WTC11 (cell line): Measurements from ENCODE around the gene CD3E. TPM values are rescaled to one million over a fixed set of nuclear protein-coding genes. Genes with fewer than 3 reads are reported as not detected.

ENCODE experiments used
- ATAC-seq: fragments of 200-7000 bp; cut with Tn5 transposase; 2 replicates; pipeline ENCODE4 v1.10.0; 2021; ENCODE audit warnings: mild to moderate bottlenecking, moderate library complexity
- CTCF ChIA-PET: fragments of 300-600 bp; sonication (Branson Sonifier 250); formaldehyde crosslinking; loops from one replicate; lab custom pipeline; 2021; ENCODE audit warnings: antibody characterized with exemption; lab: Charles Lee
- POLR2A ChIA-PET: fragments of 350-600 bp; sonication (Branson Sonifier 250); formaldehyde crosslinking; loops from one replicate; lab custom pipeline; 2021; ENCODE audit warnings: antibody characterized with exemption; lab: Charles Lee
- DNase-seq: peaks from one replicate; pipeline ENCODE4 v3.0.0; 2021; ENCODE audit warnings: low spot score
- H3K27ac Mint-ChIP-seq: 2 replicates; pipeline ENCODE4 v1.8.0; 2021; ENCODE audit warnings: mixed read lengths
- H3K27me3 Mint-ChIP-seq: 2 replicates; pipeline ENCODE4 v1.8.0; 2021; ENCODE audit warnings: low read depth, mild to moderate bottlenecking, moderate library complexity, mixed read lengths
- H3K36me3 Mint-ChIP-seq: 2 replicates; pipeline ENCODE4 v1.8.0; 2021; ENCODE audit warnings: mixed read lengths
- H3K4me1 Mint-ChIP-seq: 2 replicates; pipeline ENCODE4 v1.8.0; 2022; ENCODE audit warnings: mixed read lengths
- H3K4me3 Mint-ChIP-seq: 2 replicates; pipeline ENCODE4 v1.8.0; 2021; ENCODE audit warnings: mild to moderate bottlenecking, moderate library complexity, mixed read lengths
- H3K9me3 Mint-ChIP-seq: 2 replicates; pipeline ENCODE4 v1.8.0; 2021; ENCODE audit warnings: mixed read lengths
- CREB1 ChIP-seq: sonication (generic); formaldehyde crosslinking; IDR thresholded peaks from 2 replicates; pipeline ENCODE4 v1.8.0; 2023; ENCODE audit warnings: mild to moderate bottlenecking, missing genetic modification reagents
- FOXK1 ChIP-seq: sonication (generic); formaldehyde crosslinking; IDR thresholded peaks from 2 replicates; pipeline ENCODE4 v1.8.0; 2022; ENCODE audit warnings: mild to moderate bottlenecking, moderate library complexity, missing genetic modification reagents
- GTF2I ChIP-seq: fragments of 250-450 bp; sonication (Bioruptor Pico); conservative IDR thresholded peaks from 2 replicates; pipeline ENCODE4 v1.4.0; 2021; ENCODE audit warnings: mild to moderate bottlenecking
- NFE2L1 ChIP-seq: sonication (generic); formaldehyde crosslinking; IDR thresholded peaks from 2 replicates; pipeline ENCODE4 v1.8.1; 2023; ENCODE audit warnings: missing genetic modification reagents
- NR1H2 ChIP-seq: sonication (generic); formaldehyde crosslinking; IDR thresholded peaks from 2 replicates; pipeline ENCODE4 v1.9.0; 2021; ENCODE audit warnings: mild to moderate bottlenecking, moderate library complexity, missing genetic modification reagents
- NR2C2 ChIP-seq: sonication (generic); formaldehyde crosslinking; IDR thresholded peaks from 2 replicates; pipeline ENCODE4 v1.8.0; 2022; ENCODE audit warnings: mild to moderate bottlenecking, missing genetic modification reagents
- NR3C1 ChIP-seq: sonication (generic); formaldehyde crosslinking; conservative IDR thresholded peaks from 2 replicates; pipeline ENCODE4 v1.8.1; 2023; ENCODE audit warnings: low read depth, mild to moderate bottlenecking, missing genetic modification reagents
- SP1 ChIP-seq: sonication (generic); formaldehyde crosslinking; conservative IDR thresholded peaks from 2 replicates; pipeline ENCODE4 v1.8.1; 2022; ENCODE audit warnings: missing genetic modification reagents
- TEAD1 ChIP-seq: sonication (generic); formaldehyde crosslinking; IDR thresholded peaks from 2 replicates; pipeline ENCODE4 v1.8.0; 2022; ENCODE audit warnings: mild to moderate bottlenecking, missing genetic modification reagents
- ZNF138 ChIP-seq: sonication (generic); formaldehyde crosslinking; conservative IDR thresholded peaks from 2 replicates; pipeline ENCODE4 v1.8.1; 2022; ENCODE audit warnings: mild to moderate bottlenecking, moderate library complexity, missing genetic modification reagents
- total RNA-seq: library from RNA; stranded (reverse); gene quantifications from 3 replicates; pipeline ENCODE4 v1.2.3, GENCODE V29; 2021
- TF ChIP-seq, protein P1 (sequence below): fragments of 250-450 bp; sonication (Bioruptor Pico); IDR thresholded peaks from 2 replicates; pipeline ENCODE4 v1.8.0; 2021; ENCODE audit warnings: mild to moderate bottlenecking
- TF ChIP-seq, protein P2 (sequence below): fragments of 250-450 bp; sonication (Bioruptor Pico); IDR thresholded peaks from 2 replicates; pipeline ENCODE4 v1.9.0; 2021; ENCODE audit warnings: mild to moderate bottlenecking, borderline replicate concordance
- TF ChIP-seq, protein P3 (sequence below): fragments of 250-450 bp; sonication (Bioruptor Pico); IDR thresholded peaks from 2 replicates; pipeline ENCODE4 v2.1.2; 2022; ENCODE audit warnings: mild to moderate bottlenecking, moderate library complexity
- TF ChIP-seq, protein P4 (sequence below): sonication (generic); formaldehyde crosslinking; conservative IDR thresholded peaks from 2 replicates; pipeline ENCODE4 v1.8.1; 2023; ENCODE audit warnings: mild to moderate bottlenecking, low read depth, missing genetic modification reagents, moderate library complexity
- TF ChIP-seq, protein P5 (sequence below): fragments of 250-450 bp; sonication (Bioruptor Pico); IDR thresholded peaks from 2 replicates; pipeline ENCODE4 v1.9.0; 2021; ENCODE audit warnings: mild to moderate bottlenecking
- TF ChIP-seq, protein P6 (sequence below): sonication (generic); formaldehyde crosslinking; IDR thresholded peaks from 2 replicates; pipeline ENCODE4 v1.8.0; 2022; ENCODE audit warnings: mild to moderate bottlenecking, missing genetic modification reagents
- TF ChIP-seq, protein P7 (sequence below): sonication (generic); formaldehyde crosslinking; IDR thresholded peaks from 2 replicates; pipeline ENCODE4 v1.8.1; 2023; ENCODE audit warnings: mild to moderate bottlenecking, missing genetic modification reagents
- TF ChIP-seq, protein P8 (sequence below): sonication (generic); formaldehyde crosslinking; conservative IDR thresholded peaks from 2 replicates; pipeline ENCODE4 v1.8.1; 2022; ENCODE audit warnings: mild to moderate bottlenecking, missing genetic modification reagents
- TF ChIP-seq, protein P9 (sequence below): sonication (generic); formaldehyde crosslinking; IDR thresholded peaks from 2 replicates; pipeline ENCODE4 v1.8.0; 2023; ENCODE audit warnings: missing genetic modification reagents

CD3E gene
- total RNA-seq, 1 experiment from 2014 or later: 1.0 TPM

DNA sequence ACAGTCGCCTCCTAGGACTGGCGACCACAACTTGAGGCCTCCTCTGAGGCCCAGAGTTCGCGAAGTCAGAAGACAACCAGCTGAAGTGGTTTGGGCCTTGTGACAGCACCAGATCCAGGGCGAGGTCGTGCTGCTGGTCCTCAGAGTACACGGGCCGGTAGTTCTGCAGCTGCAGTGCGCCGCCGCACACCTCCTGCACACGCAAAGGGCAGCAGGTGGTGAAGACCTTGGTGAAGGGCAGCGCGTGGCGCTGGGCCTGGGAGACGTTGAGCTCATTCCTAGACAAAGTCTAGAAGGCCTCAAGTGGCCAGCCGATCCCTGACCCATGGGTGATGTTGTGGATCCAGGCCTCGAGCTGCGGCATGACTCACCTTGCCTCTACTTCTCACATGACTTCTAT lies 18.2 kb downstream of the CD3E start (continued):
- TF ChIP-seq, protein P1, sequence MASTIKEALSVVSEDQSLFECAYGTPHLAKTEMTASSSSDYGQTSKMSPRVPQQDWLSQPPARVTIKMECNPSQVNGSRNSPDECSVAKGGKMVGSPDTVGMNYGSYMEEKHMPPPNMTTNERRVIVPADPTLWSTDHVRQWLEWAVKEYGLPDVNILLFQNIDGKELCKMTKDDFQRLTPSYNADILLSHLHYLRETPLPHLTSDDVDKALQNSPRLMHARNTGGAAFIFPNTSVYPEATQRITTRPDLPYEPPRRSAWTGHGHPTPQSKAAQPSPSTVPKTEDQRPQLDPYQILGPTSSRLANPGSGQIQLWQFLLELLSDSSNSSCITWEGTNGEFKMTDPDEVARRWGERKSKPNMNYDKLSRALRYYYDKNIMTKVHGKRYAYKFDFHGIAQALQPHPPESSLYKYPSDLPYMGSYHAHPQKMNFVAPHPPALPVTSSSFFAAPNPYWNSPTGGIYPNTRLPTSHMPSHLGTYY: no peak

DNA sequence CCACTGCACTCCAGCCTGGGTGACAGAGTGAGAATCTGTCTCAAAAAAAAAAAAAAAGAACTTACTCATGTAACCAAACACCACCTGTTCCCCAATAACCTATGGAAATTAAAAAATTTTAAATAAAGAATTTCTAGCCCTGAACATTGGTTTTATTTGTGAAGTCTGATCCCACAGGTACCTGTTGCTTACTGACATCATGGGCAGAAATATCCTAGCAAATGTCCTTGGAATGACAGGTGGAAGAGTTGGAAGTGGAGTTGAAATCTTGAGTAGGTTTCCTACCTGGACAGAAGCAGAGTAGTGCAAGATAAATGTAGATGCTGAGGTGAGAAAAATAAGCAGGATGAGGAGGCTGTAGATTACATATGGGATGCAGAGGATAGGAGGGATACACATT lies 20.8 kb downstream of the CD3E start:
- Mint-ChIP-seq H3K4me1 (peaks cover 11% of the 10 kb centered on the region), H3K27ac (no peak overlapping the region), H3K27me3 (peaks cover 9% of the 10 kb centered on the region), H3K36me3 (no peaks in the 10 kb centered on the region), H3K9me3 (peaks cover 9% of the 10 kb centered on the region), H3K4me3 (no peak overlapping the region)
- no peak for ATAC-seq
- TF ChIP-seq SP1 (CRISPR knock-in tag) (no peak), NR3C1 (no peak), NR1H2 (CRISPR knock-in tag) (no peak), NR2C2 (no peak), GTF2I (no peak)
- TF ChIP-seq, protein P2, sequence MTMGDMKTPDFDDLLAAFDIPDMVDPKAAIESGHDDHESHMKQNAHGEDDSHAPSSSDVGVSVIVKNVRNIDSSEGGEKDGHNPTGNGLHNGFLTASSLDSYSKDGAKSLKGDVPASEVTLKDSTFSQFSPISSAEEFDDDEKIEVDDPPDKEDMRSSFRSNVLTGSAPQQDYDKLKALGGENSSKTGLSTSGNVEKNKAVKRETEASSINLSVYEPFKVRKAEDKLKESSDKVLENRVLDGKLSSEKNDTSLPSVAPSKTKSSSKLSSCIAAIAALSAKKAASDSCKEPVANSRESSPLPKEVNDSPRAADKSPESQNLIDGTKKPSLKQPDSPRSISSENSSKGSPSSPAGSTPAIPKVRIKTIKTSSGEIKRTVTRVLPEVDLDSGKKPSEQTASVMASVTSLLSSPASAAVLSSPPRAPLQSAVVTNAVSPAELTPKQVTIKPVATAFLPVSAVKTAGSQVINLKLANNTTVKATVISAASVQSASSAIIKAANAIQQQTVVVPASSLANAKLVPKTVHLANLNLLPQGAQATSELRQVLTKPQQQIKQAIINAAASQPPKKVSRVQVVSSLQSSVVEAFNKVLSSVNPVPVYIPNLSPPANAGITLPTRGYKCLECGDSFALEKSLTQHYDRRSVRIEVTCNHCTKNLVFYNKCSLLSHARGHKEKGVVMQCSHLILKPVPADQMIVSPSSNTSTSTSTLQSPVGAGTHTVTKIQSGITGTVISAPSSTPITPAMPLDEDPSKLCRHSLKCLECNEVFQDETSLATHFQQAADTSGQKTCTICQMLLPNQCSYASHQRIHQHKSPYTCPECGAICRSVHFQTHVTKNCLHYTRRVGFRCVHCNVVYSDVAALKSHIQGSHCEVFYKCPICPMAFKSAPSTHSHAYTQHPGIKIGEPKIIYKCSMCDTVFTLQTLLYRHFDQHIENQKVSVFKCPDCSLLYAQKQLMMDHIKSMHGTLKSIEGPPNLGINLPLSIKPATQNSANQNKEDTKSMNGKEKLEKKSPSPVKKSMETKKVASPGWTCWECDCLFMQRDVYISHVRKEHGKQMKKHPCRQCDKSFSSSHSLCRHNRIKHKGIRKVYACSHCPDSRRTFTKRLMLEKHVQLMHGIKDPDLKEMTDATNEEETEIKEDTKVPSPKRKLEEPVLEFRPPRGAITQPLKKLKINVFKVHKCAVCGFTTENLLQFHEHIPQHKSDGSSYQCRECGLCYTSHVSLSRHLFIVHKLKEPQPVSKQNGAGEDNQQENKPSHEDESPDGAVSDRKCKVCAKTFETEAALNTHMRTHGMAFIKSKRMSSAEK (CRISPR knock-in tag): no peak
- TF ChIP-seq, protein P3, sequence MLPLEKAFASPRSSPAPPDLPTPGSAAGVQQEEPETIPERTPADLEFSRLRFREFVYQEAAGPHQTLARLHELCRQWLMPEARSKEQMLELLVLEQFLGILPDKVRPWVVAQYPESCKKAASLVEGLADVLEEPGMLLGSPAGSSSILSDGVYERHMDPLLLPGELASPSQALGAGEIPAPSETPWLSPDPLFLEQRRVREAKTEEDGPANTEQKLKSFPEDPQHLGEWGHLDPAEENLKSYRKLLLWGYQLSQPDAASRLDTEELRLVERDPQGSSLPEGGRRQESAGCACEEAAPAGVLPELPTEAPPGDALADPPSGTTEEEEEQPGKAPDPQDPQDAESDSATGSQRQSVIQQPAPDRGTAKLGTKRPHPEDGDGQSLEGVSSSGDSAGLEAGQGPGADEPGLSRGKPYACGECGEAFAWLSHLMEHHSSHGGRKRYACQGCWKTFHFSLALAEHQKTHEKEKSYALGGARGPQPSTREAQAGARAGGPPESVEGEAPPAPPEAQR (CRISPR knock-in tag): no peak
- TF ChIP-seq, protein P4, sequence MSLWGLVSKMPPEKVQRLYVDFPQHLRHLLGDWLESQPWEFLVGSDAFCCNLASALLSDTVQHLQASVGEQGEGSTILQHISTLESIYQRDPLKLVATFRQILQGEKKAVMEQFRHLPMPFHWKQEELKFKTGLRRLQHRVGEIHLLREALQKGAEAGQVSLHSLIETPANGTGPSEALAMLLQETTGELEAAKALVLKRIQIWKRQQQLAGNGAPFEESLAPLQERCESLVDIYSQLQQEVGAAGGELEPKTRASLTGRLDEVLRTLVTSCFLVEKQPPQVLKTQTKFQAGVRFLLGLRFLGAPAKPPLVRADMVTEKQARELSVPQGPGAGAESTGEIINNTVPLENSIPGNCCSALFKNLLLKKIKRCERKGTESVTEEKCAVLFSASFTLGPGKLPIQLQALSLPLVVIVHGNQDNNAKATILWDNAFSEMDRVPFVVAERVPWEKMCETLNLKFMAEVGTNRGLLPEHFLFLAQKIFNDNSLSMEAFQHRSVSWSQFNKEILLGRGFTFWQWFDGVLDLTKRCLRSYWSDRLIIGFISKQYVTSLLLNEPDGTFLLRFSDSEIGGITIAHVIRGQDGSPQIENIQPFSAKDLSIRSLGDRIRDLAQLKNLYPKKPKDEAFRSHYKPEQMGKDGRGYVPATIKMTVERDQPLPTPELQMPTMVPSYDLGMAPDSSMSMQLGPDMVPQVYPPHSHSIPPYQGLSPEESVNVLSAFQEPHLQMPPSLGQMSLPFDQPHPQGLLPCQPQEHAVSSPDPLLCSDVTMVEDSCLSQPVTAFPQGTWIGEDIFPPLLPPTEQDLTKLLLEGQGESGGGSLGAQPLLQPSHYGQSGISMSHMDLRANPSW (CRISPR knock-in tag): no peak
- CTCF ChIA-PET: no interaction called here
- POLR2A ChIA-PET: interaction anchor here (0.7 kb wide), 1 partner anchor 81 kb away, joined by 3 read pairs; no protein-coding TSS in a partner anchor
- DNase-seq: no peak

DNA sequence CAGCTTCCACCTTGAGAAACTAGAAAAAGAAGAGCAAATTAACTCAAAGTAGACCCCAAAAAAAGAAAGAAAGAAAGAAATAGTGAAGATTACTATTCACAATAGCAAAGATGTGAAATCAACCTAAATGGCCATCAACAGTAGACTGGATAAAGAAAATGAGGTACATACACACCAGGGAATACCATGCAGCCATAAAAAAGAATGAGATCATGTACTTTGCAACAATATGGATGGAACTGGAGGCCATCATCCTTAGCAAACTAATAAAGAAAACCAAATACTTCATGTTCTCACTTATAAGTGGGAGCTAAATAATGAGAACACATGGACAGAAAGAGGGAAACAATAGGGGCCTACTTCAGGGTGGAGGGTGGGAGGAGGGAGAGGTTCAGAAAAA lies 24.2 kb downstream of the CD3E start:
- ChIA-PET CTCF (no interaction called here), POLR2A (no interaction called here)
- no peak overlapping the region for H3K27ac Mint-ChIP-seq

More for the DNA sequence above, 24.2 kb downstream of the CD3E start:
- TF ChIP-seq CREB1 (CRISPR knock-in tag) (no peak), NR3C1 (no peak), ZNF138 (no peak), NFE2L1 (CRISPR knock-in tag) (no peak), FOXK1 (CRISPR knock-in tag) (no peak), TEAD1 (no peak)
- TF ChIP-seq, protein P5, sequence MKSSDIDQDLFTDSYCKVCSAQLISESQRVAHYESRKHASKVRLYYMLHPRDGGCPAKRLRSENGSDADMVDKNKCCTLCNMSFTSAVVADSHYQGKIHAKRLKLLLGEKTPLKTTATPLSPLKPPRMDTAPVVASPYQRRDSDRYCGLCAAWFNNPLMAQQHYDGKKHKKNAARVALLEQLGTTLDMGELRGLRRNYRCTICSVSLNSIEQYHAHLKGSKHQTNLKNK (CRISPR knock-in tag): no peak
- TF ChIP-seq, protein P6, sequence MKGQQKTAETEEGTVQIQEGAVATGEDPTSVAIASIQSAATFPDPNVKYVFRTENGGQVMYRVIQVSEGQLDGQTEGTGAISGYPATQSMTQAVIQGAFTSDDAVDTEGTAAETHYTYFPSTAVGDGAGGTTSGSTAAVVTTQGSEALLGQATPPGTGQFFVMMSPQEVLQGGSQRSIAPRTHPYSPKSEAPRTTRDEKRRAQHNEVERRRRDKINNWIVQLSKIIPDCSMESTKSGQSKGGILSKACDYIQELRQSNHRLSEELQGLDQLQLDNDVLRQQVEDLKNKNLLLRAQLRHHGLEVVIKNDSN: no peak
- TF ChIP-seq, protein P7, sequence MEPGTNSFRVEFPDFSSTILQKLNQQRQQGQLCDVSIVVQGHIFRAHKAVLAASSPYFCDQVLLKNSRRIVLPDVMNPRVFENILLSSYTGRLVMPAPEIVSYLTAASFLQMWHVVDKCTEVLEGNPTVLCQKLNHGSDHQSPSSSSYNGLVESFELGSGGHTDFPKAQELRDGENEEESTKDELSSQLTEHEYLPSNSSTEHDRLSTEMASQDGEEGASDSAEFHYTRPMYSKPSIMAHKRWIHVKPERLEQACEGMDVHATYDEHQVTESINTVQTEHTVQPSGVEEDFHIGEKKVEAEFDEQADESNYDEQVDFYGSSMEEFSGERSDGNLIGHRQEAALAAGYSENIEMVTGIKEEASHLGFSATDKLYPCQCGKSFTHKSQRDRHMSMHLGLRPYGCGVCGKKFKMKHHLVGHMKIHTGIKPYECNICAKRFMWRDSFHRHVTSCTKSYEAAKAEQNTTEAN: no peak
- TF ChIP-seq, protein P8, sequence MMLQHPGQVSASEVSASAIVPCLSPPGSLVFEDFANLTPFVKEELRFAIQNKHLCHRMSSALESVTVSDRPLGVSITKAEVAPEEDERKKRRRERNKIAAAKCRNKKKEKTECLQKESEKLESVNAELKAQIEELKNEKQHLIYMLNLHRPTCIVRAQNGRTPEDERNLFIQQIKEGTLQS: no peak
- TF ChIP-seq, protein P9, sequence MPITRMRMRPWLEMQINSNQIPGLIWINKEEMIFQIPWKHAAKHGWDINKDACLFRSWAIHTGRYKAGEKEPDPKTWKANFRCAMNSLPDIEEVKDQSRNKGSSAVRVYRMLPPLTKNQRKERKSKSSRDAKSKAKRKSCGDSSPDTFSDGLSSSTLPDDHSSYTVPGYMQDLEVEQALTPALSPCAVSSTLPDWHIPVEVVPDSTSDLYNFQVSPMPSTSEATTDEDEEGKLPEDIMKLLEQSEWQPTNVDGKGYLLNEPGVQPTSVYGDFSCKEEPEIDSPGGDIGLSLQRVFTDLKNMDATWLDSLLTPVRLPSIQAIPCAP (CRISPR knock-in tag): no peak
- TF ChIP-seq, all 79 proteins: peak for 0
- Mint-ChIP-seq H3K4me3 (no peak overlapping the region), H3K36me3 (peaks cover 6% of the 10 kb centered on the region), H3K4me1 (no peaks in the 10 kb centered on the region), H3K9me3 (peaks cover 18% of the 10 kb centered on the region), H3K27me3 (peaks cover 6% of the 10 kb centered on the region)
- DNase-seq (no peak), ATAC-seq (no peak)
